Activated CD8-positive, alpha-beta T cell treated with anti-CD3 and anti-CD28 coated beads, Interleukin-2, amount 10 ng/mL, durations not matched to agents 7 days and 5 days (primary cell): ENCODE measurements around the gene NOTCH3. TPM values are rescaled to one million over a fixed set of nuclear protein-coding genes. Genes with fewer than 3 reads are reported as not detected.

Source experiments
- ATAC-seq: fragments of 150-1000 bp; cut with Tn5 transposase; one replicate; pipeline ENCODE4 v1.10.0; 2021; ENCODE audit warnings: moderate library complexity
- CTCF ChIA-PET: fragments of 350-600 bp; sonication (Branson Sonifier 250); formaldehyde crosslinking; loops from one replicate; lab custom pipeline; 2021; ENCODE audit warnings: antibody characterized with exemption; lab: Charles Lee
- POLR2A ChIA-PET: fragments of 350-600 bp; sonication (Branson Sonifier 250); formaldehyde crosslinking; loops from one replicate; lab custom pipeline; 2021; ENCODE audit warnings: antibody characterized with exemption; lab: Charles Lee
- DNase-seq: peaks from one replicate; pipeline ENCODE4 v3.0.0-alpha.2; 2020
- H3K27ac Mint-ChIP-seq: one replicate; pipeline ENCODE4 v1.8.0; 2021; ENCODE audit warnings: mild to moderate bottlenecking, mixed read lengths
- H3K27me3 Mint-ChIP-seq: one replicate; pipeline ENCODE4 v1.8.0; 2021; ENCODE audit warnings: low read depth, mixed read lengths
- H3K36me3 Mint-ChIP-seq: one replicate; pipeline ENCODE4 v1.8.0; 2021; ENCODE audit warnings: low read depth, mixed read lengths
- H3K4me1 Mint-ChIP-seq: one replicate; pipeline ENCODE4 v1.8.0; 2021; ENCODE audit warnings: low read depth, mixed read lengths
- H3K4me3 Mint-ChIP-seq: one replicate; pipeline ENCODE4 v1.8.0; 2021; ENCODE audit warnings: mild to moderate bottlenecking, mixed read lengths
- H3K9me3 Mint-ChIP-seq: one replicate; pipeline ENCODE4 v1.8.0; 2022; ENCODE audit warnings: mixed read lengths; ENCODE audit not compliant: insufficient read depth
- total RNA-seq, 2 experiments: library from RNA; stranded (reverse); gene quantifications; one replicate each; pipeline ENCODE4 v1.2.3, GENCODE V29; 2021

NOTCH3 gene
- not detected for total RNA-seq

- CTCF ChIA-PET = no interaction called here
- Mint-ChIP-seq H3K27ac (no peak within 1 kb of the TSS), H3K4me3 (no peak within 1 kb of the TSS), H3K27me3 (peaks cover 47% of the 10 kb centered on the region), H3K36me3 (no peaks in the 10 kb centered on the region), H3K9me3 (no peaks in the 10 kb centered on the region), H3K4me1 (peaks cover 10% of the 10 kb centered on the region)
- ATAC-seq = no peak
- POLR2A ChIA-PET = no interaction called here
- DNase-seq = no peak
Measured at GRCh38 chr19:15200553-15201364, at the start of gene NOTCH3. Gene NOTCH3, minus strand, starts transcription at chr19:15200995. Its CDS starts 90 bp downstream, at chr19:15200905.

GRCh38 chr19:15250640-15250993 lies 49.8 kb upstream of the NOTCH3 start:
- Mint-ChIP-seq H3K27ac (no peak overlapping the region), H3K4me3 (no peak overlapping the region), H3K9me3 (no peaks in the 10 kb centered on the region), H3K4me1 (no peaks in the 10 kb centered on the region), H3K36me3 (peaks cover 48% of the 10 kb centered on the region), H3K27me3 (no peaks in the 10 kb centered on the region)
- DNase-seq (no peak), ATAC-seq (no peak)
- CTCF ChIA-PET = interaction anchor here (1.1 to 2.9 kb wide), 2 partner anchors 19 to 25 kb away, joined by 3 to 9 read pairs; partner anchors contain the start of gene EPHX3
- POLR2A ChIA-PET = no interaction called here

- Mint-ChIP-seq H3K4me3 (no peak overlapping the region), H3K4me1 (no peaks in the 10 kb centered on the region), H3K36me3 (peaks cover 46% of the 10 kb centered on the region), H3K9me3 (no peaks in the 10 kb centered on the region), H3K27ac (no peak overlapping the region), H3K27me3 (no peaks in the 10 kb centered on the region)
- ChIA-PET CTCF (interaction anchor here (0.8 to 2.9 kb wide), 3 partner anchors 18 to 159 kb away, joined by 3 to 9 read pairs (median 3); partner anchors contain the start of gene EPHX3), POLR2A (no interaction called here)
- ATAC-seq = no peak
- no peak for DNase-seq
Measured at GRCh38 chr19:15249972-15250639, 49.3 kb upstream of the NOTCH3 start.

- ChIA-PET CTCF (interaction anchor here (0.8 to 2.9 kb wide), 2 partner anchors 18 to 158 kb away, joined by 3 to 9 read pairs; partner anchors contain the start of gene EPHX3), POLR2A (no interaction called here)
- Mint-ChIP-seq H3K4me1 (no peaks in the 10 kb centered on the region), H3K9me3 (no peaks in the 10 kb centered on the region), H3K36me3 (peaks cover 51% of the 10 kb centered on the region), H3K4me3 (no peak overlapping the region), H3K27ac (no peak overlapping the region), H3K27me3 (no peaks in the 10 kb centered on the region)
- no peak for ATAC-seq
- no peak for DNase-seq
Measured at GRCh38 chr19:15249528-15249874, 48.7 kb upstream of the NOTCH3 start.

GRCh38 chr19:15248648-15249527 lies 48.1 kb upstream of the NOTCH3 start:
- ChIA-PET CTCF (interaction anchor here (2.9 kb wide), 1 partner anchor 17 kb away, joined by 9 read pairs; the partner anchor contains the start of gene EPHX3), POLR2A (no interaction called here)
- Mint-ChIP-seq H3K27me3 (no peaks in the 10 kb centered on the region), H3K9me3 (no peaks in the 10 kb centered on the region), H3K36me3 (peaks cover 45% of the 10 kb centered on the region), H3K27ac (no peak overlapping the region), H3K4me1 (no peaks in the 10 kb centered on the region), H3K4me3 (no peak overlapping the region)
- ATAC-seq = no peak
- DNase-seq = no peak

- DNase-seq = no peak
- H3K4me3 Mint-ChIP-seq = no peak overlapping the region
- H3K27me3 Mint-ChIP-seq = no peaks in the 10 kb centered on the region
- ATAC-seq = no peak
- H3K9me3 Mint-ChIP-seq = no peaks in the 10 kb centered on the region
- no peaks in the 10 kb centered on the region for H3K4me1 Mint-ChIP-seq
- H3K27ac Mint-ChIP-seq = no peak overlapping the region
- peaks cover 43% of the 10 kb centered on the region for H3K36me3 Mint-ChIP-seq
- ChIA-PET POLR2A (no interaction called here), CTCF (no interaction called here)
Measured at GRCh38 chr19:15248106-15248505, 47.3 kb upstream of the NOTCH3 start.

- Mint-ChIP-seq H3K4me1 (no peaks in the 10 kb centered on the region), H3K9me3 (no peaks in the 10 kb centered on the region), H3K27me3 (no peaks in the 10 kb centered on the region), H3K27ac (no peak overlapping the region), H3K36me3 (peaks cover 38% of the 10 kb centered on the region), H3K4me3 (no peak overlapping the region)
- no peak for ATAC-seq
- no peak for DNase-seq
- CTCF ChIA-PET = no interaction called here
- POLR2A ChIA-PET = no interaction called here
Measured at GRCh38 chr19:15247107-15248014, 46.6 kb upstream of the NOTCH3 start.

- Mint-ChIP-seq H3K27ac (peak overlapping the region; percentile 1), H3K9me3 (no peaks in the 10 kb centered on the region), H3K4me3 (no peak overlapping the region), H3K36me3 (peaks cover 33% of the 10 kb centered on the region), H3K27me3 (no peaks in the 10 kb centered on the region), H3K4me1 (no peaks in the 10 kb centered on the region)
- DNase-seq (no peak), ATAC-seq (no peak)
- ChIA-PET CTCF (no interaction called here), POLR2A (no interaction called here)
Measured at GRCh38 chr19:15246198-15246481, 45.3 kb upstream of the NOTCH3 start.

- ChIA-PET POLR2A (no interaction called here), CTCF (no interaction called here)
- H3K27ac Mint-ChIP-seq = peak overlapping the region; percentile 1
- H3K9me3 Mint-ChIP-seq = no peaks in the 10 kb centered on the region
- no peaks in the 10 kb centered on the region for H3K27me3 Mint-ChIP-seq
- ATAC-seq = no peak
- H3K4me1 Mint-ChIP-seq = no peaks in the 10 kb centered on the region
- DNase-seq = no peak
- H3K36me3 Mint-ChIP-seq = peaks cover 36% of the 10 kb centered on the region
- no peak overlapping the region for H3K4me3 Mint-ChIP-seq
Measured at GRCh38 chr19:15245370-15246197, 44.8 kb upstream of the NOTCH3 start.

GRCh38 chr19:15244808-15245207 lies 44.0 kb upstream of the NOTCH3 start:
- Mint-ChIP-seq H3K27me3 (no peaks in the 10 kb centered on the region), H3K4me1 (no peaks in the 10 kb centered on the region), H3K4me3 (no peak overlapping the region), H3K9me3 (no peaks in the 10 kb centered on the region), H3K36me3 (peaks cover 38% of the 10 kb centered on the region), H3K27ac (no peak overlapping the region)
- DNase-seq (no peak), ATAC-seq (no peak)
- ChIA-PET POLR2A (no interaction called here), CTCF (no interaction called here)
